SHP77 (cell line): ENCODE results near the gene DLL1.
"Not testable (repeated sequence)": the region's sequence is repeated elsewhere in the genome, so short reads cannot be mapped to it uniquely, and the experiment has no call there.

Experiments used
- DNase-seq, 2 experiments: peaks; one replicate each; lab custom pipeline; 2025; lab: John Stamatoyannopoulos, UW

The DLL1 gene

DNA sequence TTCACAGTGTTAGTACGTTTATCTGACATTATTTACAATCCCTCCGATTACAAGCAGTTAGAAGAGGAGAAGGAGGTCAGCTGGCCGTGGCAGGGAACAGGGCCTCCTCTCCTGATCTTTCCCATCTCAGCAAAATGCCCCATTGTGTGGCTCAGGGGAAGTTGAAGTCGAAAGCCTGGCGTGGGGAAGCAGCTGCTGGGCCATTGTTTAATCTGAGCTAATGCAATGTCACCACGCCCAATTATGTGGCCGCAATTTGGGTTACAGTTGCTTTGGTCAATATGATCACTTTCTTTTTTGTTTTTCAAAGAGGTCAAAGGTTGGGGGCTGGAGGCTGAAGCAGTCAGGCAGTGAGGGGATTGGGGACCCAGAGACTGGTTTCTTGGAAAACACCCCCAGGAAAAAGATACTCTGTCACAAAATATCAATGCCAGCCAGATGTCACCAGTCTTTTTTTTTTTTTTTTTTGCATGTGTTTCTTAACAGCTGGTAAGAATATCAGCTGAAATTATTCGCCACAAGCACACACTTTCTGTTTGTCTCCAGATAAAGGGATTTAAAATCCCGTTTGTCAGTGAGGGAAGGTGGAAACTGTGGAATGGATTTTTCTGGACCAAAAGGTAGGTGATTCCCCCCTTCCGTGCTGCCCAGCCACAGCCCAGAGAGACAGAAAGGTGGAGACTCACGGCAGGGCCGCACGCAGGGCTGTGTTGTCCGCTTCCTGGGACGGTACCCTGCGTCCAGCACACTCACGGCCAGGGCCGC, 24.6 kb downstream of the DLL1 start:
- no peak for DNase-seq

- DNase-seq, result peak; percentile 82 to 85
Measured at GRCh38 chr6:170265655-170266054, 25.2 kb downstream of the DLL1 start.

DNA sequence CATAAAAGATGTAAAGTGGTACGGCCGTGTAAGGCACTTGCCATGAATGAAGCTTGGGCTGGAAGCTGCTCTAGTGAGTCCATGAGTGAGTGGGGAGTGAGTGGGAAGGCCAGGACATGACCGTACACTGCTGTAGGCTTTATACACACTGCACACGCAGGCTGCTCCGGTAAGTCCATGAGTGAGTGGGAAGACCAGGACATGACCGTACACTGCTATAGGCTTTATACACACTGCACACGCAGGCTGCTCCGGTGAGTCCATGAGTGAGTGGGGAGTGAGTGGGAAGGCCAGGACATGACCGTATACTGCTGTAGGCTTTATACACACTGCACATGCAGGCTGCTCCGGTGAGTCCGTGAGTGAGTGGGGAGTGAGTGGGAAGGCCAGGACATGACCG, 26.2 kb downstream of the DLL1 start:
- DNase-seq, result not testable (repeated sequence)

- DNase-seq, result no peak
Measured at GRCh38 chr6:170264086-170264485, 26.8 kb downstream of the DLL1 start.

GRCh38 chr6:170263410-170263809, 27.5 kb downstream of the DLL1 start:
- DNase-seq, result no peak

- DNase-seq, result no peak
Measured at GRCh38 chr6:170262489-170263088, 28.3 kb downstream of the DLL1 start.

- DNase-seq, result no peak
Measured at GRCh38 chr6:170261643-170262488, 29.0 kb downstream of the DLL1 start.

GRCh38 chr6:170260686-170261085, 30.2 kb downstream of the DLL1 start:
- peak in 1 of 2 experiments; percentile 61 for DNase-seq

GRCh38 chr6:170259278-170259677, 31.6 kb downstream of the DLL1 start:
- no peak for DNase-seq

GRCh38 chr6:170258407-170258806, 32.5 kb downstream of the DLL1 start:
- DNase-seq, result no peak

DNA sequence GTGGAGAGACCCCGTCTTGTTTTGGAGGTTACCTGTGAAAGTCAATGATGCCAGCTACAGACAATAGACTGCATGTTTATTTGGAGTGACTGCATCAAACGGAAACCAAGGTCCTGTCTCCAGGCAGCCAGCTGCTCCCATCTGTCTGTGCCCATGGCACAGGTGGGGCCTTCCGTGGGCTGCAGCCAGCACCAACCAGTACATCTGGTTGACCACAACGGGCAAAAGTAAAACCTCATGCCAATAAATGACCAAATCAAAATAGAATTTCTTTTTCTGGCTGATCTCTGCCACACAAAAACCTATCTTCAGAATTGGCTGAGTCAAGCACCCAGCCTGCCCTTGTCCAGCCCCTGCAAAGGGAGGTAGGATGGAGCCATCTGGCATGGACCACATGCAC, 33.5 kb downstream of the DLL1 start:
- DNase-seq, result no peak

GRCh38 chr6:170256641-170257040, 34.2 kb downstream of the DLL1 start:
- DNase-seq, result no peak

- DNase-seq, result no peak
Measured at GRCh38 chr6:170255426-170256125, 35.3 kb downstream of the DLL1 start.

DNA sequence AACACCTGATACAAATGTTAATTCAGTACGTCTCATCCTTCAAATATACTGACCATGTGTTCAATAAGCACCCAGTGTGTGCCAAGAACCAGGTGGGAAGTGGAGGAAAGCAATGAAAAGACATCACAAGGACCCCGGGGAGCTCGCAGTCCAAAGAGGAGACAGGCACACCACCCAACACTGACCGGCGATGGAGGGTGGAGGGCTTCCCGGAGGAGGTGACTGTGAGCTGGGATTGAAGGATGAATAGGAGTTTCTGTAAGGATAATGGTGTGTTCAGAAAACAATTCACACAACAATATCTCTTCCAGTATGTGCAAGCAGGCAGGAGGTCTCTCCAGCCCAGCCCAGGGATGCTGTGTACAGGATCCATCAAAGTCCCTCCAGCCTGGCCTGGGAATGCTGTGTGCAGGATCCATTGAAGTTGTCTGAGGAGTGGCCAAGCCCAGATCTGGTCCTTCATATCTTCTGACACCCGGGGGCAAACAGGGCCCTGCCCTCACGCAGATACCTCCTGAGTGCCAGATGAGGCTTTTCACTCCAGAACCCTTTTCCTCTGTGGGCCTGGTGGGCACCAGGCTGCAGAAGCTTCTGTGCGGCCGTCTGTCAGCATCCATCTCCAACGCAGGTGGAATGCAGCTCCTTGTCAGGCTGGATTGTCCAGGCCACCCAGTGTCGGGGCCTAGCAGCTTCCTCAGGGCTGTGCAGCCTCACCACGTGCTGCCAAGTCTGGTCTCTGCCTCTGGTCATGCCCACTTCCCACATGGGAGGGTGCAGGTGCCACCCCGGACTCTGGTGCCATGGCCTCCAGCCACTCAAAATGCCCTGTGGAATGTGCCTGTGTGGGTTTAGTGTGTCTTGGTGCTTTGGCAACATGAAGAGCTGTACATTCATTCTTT, 36.3 kb downstream of the DLL1 start:
- no peak for DNase-seq

DNA sequence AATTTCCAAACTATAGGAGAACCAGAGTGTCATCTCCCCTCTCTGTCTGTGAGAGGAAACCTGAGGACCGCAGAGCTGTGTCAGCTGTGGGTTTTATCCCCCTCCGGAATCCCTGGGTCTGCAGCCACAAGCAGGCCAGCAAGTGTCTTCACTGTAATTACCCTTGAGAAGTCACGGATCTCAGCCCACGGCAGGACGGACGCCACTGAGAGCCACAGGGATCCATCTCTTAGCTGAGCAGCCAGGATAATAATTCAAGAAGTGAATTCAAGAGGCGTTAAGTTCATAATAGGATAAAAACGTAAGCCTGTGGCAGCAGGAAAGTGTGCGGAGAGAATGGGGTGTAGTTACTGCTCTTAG, 37.0 kb downstream of the DLL1 start:
- no peak for DNase-seq

GRCh38 chr6:170253226-170253909, 37.5 kb downstream of the DLL1 start:
- no peak for DNase-seq

DNA sequence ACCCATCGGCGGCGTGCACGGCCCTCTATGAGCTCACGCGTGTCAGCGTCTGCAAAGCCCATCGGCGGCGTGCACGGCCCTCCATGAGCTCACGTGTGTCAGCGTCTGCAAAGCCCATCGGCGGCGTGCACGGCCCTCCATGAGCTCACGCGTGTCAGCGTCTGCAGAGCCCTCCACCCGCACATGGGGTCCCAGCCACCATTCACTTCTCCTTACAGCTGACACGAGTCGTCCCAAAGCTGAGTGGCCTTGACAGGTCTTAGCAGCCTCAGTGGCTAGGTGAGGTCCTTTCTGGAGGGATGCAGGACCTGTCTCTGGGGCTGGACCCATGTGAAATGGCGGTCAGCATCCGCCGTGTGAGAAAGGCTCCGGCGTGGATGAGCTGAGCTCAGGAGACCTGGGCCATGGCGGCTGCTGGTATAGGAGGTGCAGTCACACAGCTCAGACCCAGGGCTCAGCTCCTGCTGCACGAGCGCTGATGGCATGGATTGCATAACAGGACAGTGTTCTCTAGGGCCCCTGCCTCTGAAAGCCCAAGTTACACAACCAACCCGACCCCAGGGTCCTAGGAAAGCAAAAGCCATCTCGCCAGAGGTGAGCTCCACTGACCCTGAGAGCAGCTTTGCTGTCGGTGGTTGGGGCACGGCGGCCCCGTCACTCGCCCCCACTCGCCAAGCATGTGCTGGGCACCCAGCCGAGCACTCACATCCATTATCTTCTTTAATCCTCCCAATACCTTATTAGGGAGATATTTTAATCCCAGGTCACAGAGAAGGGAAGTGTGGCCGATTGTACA, 38.9 kb downstream of the DLL1 start:
- DNase-seq, result no peak

- DNase-seq, result no peak
Measured at GRCh38 chr6:170250981-170251775, 39.7 kb downstream of the DLL1 start.

- no peak for DNase-seq
Measured at GRCh38 chr6:170250455-170250854, 40.4 kb downstream of the DLL1 start.
